Measurements from ENCODE around the gene DUS1L.

DUS1L gene

DNA sequence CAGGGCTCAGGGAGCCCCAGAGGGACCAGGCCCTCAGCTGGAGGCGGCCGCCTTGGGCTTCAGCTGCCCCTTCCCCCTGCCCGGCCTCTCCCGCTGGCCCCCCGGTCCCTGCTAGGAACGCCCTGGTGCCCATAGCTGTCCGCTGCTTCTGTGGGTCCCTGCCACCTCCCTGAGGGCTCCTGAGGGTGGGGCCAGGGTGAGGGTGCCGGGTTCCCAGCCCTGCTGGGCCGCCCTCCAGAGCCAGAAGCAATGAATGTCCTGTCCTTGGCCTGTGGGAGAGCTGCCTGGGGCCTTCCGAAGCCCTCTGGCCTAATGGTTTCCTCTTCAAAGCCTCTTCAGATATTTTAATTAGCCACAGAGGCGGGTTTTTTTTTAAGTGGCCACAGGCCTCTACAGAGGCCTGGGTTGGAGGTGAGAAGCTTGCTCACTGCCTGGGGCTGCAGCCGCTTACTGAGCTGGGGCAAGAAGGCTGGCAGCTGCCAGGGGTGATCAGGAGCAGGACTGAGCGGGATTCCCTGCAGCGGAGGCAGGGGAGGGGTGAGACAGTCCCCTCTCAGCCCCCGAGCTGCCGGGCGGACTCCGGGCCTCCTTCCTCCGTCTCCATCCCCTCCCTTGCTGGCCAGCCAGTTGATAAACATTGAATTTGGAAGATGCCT, 52.8 kb downstream of the DUS1L start:
- DNase-seq (ENCODE audit: low read depth): no peak
- TF ChIP-seq, protein P1, sequence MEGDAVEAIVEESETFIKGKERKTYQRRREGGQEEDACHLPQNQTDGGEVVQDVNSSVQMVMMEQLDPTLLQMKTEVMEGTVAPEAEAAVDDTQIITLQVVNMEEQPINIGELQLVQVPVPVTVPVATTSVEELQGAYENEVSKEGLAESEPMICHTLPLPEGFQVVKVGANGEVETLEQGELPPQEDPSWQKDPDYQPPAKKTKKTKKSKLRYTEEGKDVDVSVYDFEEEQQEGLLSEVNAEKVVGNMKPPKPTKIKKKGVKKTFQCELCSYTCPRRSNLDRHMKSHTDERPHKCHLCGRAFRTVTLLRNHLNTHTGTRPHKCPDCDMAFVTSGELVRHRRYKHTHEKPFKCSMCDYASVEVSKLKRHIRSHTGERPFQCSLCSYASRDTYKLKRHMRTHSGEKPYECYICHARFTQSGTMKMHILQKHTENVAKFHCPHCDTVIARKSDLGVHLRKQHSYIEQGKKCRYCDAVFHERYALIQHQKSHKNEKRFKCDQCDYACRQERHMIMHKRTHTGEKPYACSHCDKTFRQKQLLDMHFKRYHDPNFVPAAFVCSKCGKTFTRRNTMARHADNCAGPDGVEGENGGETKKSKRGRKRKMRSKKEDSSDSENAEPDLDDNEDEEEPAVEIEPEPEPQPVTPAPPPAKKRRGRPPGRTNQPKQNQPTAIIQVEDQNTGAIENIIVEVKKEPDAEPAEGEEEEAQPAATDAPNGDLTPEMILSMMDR (IDR thresholded peaks at IDR 0.05; ENCODE audit: low read depth, low read length): no peak
- TF ChIP-seq, protein P2, sequence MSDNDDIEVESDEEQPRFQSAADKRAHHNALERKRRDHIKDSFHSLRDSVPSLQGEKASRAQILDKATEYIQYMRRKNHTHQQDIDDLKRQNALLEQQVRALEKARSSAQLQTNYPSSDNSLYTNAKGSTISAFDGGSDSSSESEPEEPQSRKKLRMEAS (IDR thresholded peaks at IDR 0.05; ENCODE audit: low read depth, low read length): no peak
- TF ChIP-seq MYC (IDR thresholded peaks at IDR 0.05; ENCODE audit: low read depth, low read length) (no peak), POLR2A (IDR thresholded peaks at IDR 0.05; ENCODE audit: extremely low read depth, insufficient read length) (no peak)

DNA sequence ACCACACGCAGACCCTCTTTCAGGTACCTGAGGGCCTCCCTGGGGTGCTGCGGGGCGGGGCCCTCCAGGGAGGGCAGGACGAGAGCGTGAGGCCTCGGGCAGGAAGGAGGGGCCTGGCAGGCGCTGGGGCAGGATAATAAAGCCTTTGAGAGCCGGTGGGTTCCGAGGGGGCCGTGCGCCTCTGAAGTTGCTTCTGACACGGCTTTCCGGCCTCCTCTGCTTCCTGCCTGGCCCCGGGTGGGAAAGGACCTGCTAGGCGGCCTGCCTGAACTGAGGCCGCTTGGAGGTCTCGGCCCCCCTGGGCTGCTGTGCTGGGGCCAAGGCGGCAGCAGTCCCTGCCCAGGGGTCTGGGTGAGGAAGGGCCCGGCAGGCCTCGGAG, 53.4 kb downstream of the DUS1L start:
- no peak for DNase-seq (ENCODE audit: low read depth)
- H3K4me3 ChIP-seq (ENCODE audit: low read depth, low read length): no peak overlapping the region
- TF ChIP-seq POLR2A (IDR thresholded peaks at IDR 0.05; ENCODE audit: extremely low read depth, insufficient read length) (no peak), MYC (IDR thresholded peaks at IDR 0.05; ENCODE audit: low read depth, low read length) (no peak)
- TF ChIP-seq, protein P1 (IDR thresholded peaks at IDR 0.05; ENCODE audit: low read depth, low read length): no peak
- TF ChIP-seq, protein P2 (IDR thresholded peaks at IDR 0.05; ENCODE audit: low read depth, low read length): no peak

More for the DNA sequence above, 52.8 kb downstream of the DUS1L start:
- H3K4me3 ChIP-seq (ENCODE audit: low read depth, low read length): no peak overlapping the region

DNA sequence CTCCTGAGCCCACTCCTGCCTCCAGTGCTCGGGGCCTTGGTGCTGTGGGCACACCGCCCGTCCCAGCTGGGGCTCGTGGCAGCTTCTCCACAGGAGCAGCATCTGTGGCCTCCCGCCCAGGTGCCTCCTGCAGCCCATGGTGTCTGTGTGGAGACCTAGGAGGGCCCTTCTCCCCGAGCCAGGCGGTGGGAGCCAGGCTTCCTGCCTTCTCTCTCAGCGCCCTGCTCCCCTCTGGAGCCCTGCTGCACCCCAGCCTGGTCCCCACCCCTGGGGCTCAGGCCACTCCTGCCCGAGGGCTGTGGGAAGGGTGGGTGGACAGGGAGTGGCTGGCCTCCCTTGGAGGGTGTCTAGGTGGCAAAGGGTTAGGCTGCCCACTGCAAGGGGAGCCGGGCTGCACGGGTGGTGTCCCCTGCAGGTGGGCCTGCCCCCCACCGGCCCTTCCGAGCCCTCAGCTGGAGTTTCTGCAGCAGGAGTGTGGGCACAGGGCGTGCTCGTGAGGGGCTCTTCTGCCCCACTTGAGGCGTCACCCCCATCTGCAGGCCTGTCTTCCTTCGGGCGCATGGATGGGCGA, 53.9 kb downstream of the DUS1L start:
- DNase-seq (ENCODE audit: low read depth): no peak
- no peak overlapping the region for H3K4me3 ChIP-seq (ENCODE audit: low read depth, low read length)
- TF ChIP-seq, protein P2 (IDR thresholded peaks at IDR 0.05; ENCODE audit: low read depth, low read length): no peak
- TF ChIP-seq POLR2A (IDR thresholded peaks at IDR 0.05; ENCODE audit: extremely low read depth, insufficient read length): no peak

DNA sequence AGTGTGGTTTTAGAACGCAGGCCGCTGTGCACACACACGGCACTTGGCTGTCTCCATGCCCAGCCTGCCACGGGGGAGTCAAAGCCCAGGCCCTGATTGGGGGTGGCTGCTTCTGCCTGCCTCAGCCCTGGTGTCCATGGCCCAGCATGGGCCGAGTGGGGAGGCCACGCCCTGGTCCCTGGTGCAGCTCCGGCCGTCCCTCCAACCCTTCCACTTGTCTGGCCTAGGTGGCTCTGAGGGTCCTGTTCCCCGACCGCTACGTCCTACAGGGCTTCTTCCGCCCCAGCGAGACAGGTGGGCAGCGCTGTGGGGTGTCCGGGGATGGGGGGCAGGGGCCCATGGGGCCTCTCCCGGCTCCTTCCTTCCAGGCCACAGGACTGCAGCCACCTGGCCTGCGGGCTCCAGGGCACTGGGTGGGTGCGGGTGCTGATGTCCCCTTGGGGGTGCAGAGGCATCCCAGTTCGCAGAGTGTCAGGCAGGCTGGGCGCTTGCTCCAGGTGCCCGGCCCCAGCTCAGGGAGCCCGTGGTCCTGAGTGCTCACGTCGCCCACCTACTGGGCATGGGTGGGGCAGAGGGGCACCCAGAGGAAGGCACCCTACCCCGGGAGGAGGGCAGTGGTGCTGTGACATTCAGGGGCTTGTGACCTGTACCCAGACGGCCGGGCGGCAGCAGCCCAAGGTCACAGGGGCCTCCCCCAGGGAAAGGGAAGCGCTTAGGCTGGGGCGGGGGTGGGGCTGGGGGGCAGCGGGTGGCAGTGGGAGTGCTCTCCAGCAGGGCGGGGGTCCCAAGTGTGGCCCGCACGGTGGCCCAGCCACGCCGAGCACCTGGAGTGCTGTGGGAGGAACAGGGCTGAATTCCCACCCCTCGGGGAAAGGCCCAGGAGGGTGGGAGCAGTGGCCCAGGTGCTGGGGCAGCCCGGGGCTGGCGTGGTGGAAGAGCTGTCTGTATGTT, 54.8 kb downstream of the DUS1L start:
- no peak for DNase-seq (ENCODE audit: low read depth)
- no peak overlapping the region for H3K4me3 ChIP-seq (ENCODE audit: low read depth, low read length)
- TF ChIP-seq, protein P2 (IDR thresholded peaks at IDR 0.05; ENCODE audit: low read depth, low read length): no peak
- TF ChIP-seq, protein P1 (IDR thresholded peaks at IDR 0.05; ENCODE audit: low read depth, low read length): no peak
- TF ChIP-seq MYC (IDR thresholded peaks at IDR 0.05; ENCODE audit: low read depth, low read length): no peak
- TF ChIP-seq POLR2A (IDR thresholded peaks at IDR 0.05; ENCODE audit: extremely low read depth, insufficient read length): no peak

DNA sequence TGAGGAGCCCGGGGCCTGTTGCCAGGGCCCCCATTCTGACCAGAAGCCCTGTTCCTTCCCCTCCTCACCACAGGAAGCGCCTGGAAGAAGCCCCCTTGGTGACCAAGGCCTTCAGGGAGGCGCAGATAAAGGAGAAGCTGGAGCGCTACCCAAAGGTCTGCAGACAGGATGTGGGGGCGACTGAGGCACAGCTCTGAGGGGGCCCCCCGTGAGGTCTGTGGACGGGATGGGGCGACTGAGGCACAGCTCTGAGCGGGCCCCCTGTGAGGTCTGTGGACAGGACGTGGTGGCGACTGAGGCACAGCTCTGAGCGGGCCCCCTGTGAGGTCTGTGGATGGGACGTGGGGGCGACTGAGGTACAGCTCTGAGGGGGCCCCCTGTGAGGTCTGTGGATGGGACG, 56.2 kb downstream of the DUS1L start:
- H3K4me3 ChIP-seq (ENCODE audit: low read depth, low read length): no peak overlapping the region
- TF ChIP-seq, protein P2 (IDR thresholded peaks at IDR 0.05; ENCODE audit: low read depth, low read length): no peak
- TF ChIP-seq, protein P1 (IDR thresholded peaks at IDR 0.05; ENCODE audit: low read depth, low read length): no peak
- TF ChIP-seq MYC (IDR thresholded peaks at IDR 0.05; ENCODE audit: low read depth, low read length) (no peak), POLR2A (IDR thresholded peaks at IDR 0.05; ENCODE audit: extremely low read depth, insufficient read length) (no peak)
- no peak for DNase-seq (ENCODE audit: low read depth)
